GM23338 (cell line): ENCODE data around the gene CAMLG. TPM values are rescaled to one million over a fixed set of nuclear protein-coding genes. Genes with fewer than 3 reads are reported as not detected.

Experiments used
- ATAC-seq: fragments of 200-7000 bp; cut with Tn5 transposase; 3 replicates; pipeline ENCODE4 v1.9.1; 2020
- DNase-seq: peaks from one replicate; pipeline ENCODE4 v3.0.0-alpha.2; 2015; ENCODE audit warnings: low spot score
- H2AFZ ChIP-seq: fragments of 200-600 bp; sonication (generic); 2 replicates; pipeline ENCODE4 v1.8.0; 2016; ENCODE audit warnings: antibody characterized with exemption, mild to moderate bottlenecking, moderate library complexity
- H3F3A ChIP-seq: fragments of 200-600 bp; sonication (generic); replicated peaks from 2 replicates; pipeline ENCODE4 v1.8.0; 2017; ENCODE audit warnings: antibody characterized with exemption, mixed run types, low read depth
- H3K27ac ChIP-seq: fragments of 200-600 bp; sonication (generic); 2 replicates; pipeline ENCODE4 v1.6.1; 2016; ENCODE audit warnings: low read depth
- H3K27me3 ChIP-seq: fragments of 200-600 bp; sonication (generic); 2 replicates; pipeline ENCODE4 v1.8.0; 2016; ENCODE audit warnings: mild to moderate bottlenecking, mixed run types, moderate library complexity; ENCODE audit not compliant: insufficient read depth
- H3K36me3 ChIP-seq: fragments of 200-600 bp; sonication (generic); 2 replicates; pipeline ENCODE4 v1.8.0; 2016; ENCODE audit warnings: mild to moderate bottlenecking; ENCODE audit not compliant: insufficient read depth
- H3K4me1 ChIP-seq: fragments of 200-600 bp; sonication (generic); 2 replicates; pipeline ENCODE4 v1.8.0; 2016; ENCODE audit warnings: mild to moderate bottlenecking, moderate library complexity; ENCODE audit not compliant: insufficient read depth
- H3K4me2 ChIP-seq: fragments of 200-600 bp; sonication (generic); 2 replicates; pipeline ENCODE4 v1.7.1; 2017; ENCODE audit warnings: mixed run types
- H3K4me3 ChIP-seq: fragments of 200-600 bp; sonication (generic); 2 replicates; pipeline ENCODE4 v1.6.1; 2016; ENCODE audit warnings: mixed run types
- H3K79me2 ChIP-seq: fragments of 200-600 bp; sonication (generic); replicated peaks from 2 replicates; pipeline ENCODE4 v1.8.0; 2017; ENCODE audit warnings: mild to moderate bottlenecking; ENCODE audit not compliant: insufficient read depth
- H3K9me2 ChIP-seq: fragments of 200-600 bp; sonication (generic); 2 replicates; pipeline ENCODE4 v1.8.0; 2017; ENCODE audit not compliant: insufficient read depth
- H4K20me1 ChIP-seq: fragments of 200-600 bp; sonication (generic); replicated peaks from 2 replicates; pipeline ENCODE4 v1.8.0; 2017; ENCODE audit warnings: mild to moderate bottlenecking; ENCODE audit not compliant: insufficient read depth
- H3K27ac Mint-ChIP-seq: 2 replicates; pipeline ENCODE4 v1.8.0; 2020; ENCODE audit warnings: inconsistent platforms, mild to moderate bottlenecking, moderate library complexity, mixed read lengths
- H3K27me3 Mint-ChIP-seq: 3 replicates; pipeline ENCODE4 v1.8.0; 2022; ENCODE audit warnings: low read depth, mild to moderate bottlenecking, moderate library complexity, mixed read lengths, inconsistent platforms; ENCODE audit not compliant: insufficient read depth, poor library complexity
- H3K36me3 Mint-ChIP-seq: 3 replicates; pipeline ENCODE4 v1.8.0; 2021; ENCODE audit warnings: low read depth, mild to moderate bottlenecking, inconsistent platforms, moderate library complexity, mixed read lengths
- H3K4me1 Mint-ChIP-seq: 3 replicates; pipeline ENCODE4 v1.8.0; 2020; ENCODE audit warnings: mild to moderate bottlenecking, inconsistent platforms, mixed read lengths
- H3K4me3 Mint-ChIP-seq: 3 replicates; pipeline ENCODE4 v1.8.0; 2021; ENCODE audit warnings: moderate library complexity, mild to moderate bottlenecking, inconsistent platforms, mixed read lengths
- H3K9me3 Mint-ChIP-seq: 3 replicates; pipeline ENCODE4 v1.8.0; 2020; ENCODE audit warnings: moderate library complexity, mild to moderate bottlenecking, inconsistent platforms, mixed read lengths
- CREB1 ChIP-seq: fragments of 250-450 bp; sonication (Bioruptor Pico); IDR thresholded peaks from 2 replicates; pipeline ENCODE4 v1.5.0; 2020; ENCODE audit warnings: low read depth, mild to moderate bottlenecking, moderate library complexity
- CTCF ChIP-seq, 2 experiments: fragments of 200-600 bp in 1 of 2; sonication (generic) in 1 of 2; conservative IDR thresholded peaks; 2 replicates each; pipeline versions ENCODE4 v1.5.1 to v1.6.1; 2016 to 2017; ENCODE audit warnings: antibody characterized with exemption in 2 of 2, low read depth in 2 of 2, mild to moderate bottlenecking in 2 of 2, moderate library complexity in 1 of 2
- EZH2 ChIP-seq: fragments of 200-600 bp; sonication (generic); IDR thresholded peaks from one replicate; pipeline ENCODE4 v1.8.0; 2017; ENCODE audit warnings: antibody characterized with exemption, mild to moderate bottlenecking, low read depth; ENCODE audit not compliant: unreplicated experiment
- JUNB ChIP-seq: IDR thresholded peaks from one replicate; pipeline ENCODE4 v1.6.1; 2016; ENCODE audit warnings: antibody characterized with exemption; ENCODE audit not compliant: unreplicated experiment
- POLR2AphosphoS5 ChIP-seq: IDR thresholded peaks from 2 replicates; pipeline ENCODE4 v1.6.1; 2016; ENCODE audit warnings: antibody characterized with exemption, low read depth
- REST ChIP-seq: IDR thresholded peaks from one replicate; pipeline ENCODE4 v1.6.1; 2018; ENCODE audit warnings: antibody characterized with exemption; ENCODE audit not compliant: unreplicated experiment
- STAT1 ChIP-seq: IDR thresholded peaks from one replicate; pipeline ENCODE4 v1.6.1; 2016; ENCODE audit warnings: antibody characterized with exemption; ENCODE audit not compliant: unreplicated experiment
- ZNF114 ChIP-seq: fragments of 250-450 bp; sonication (Bioruptor Pico); IDR thresholded peaks from 2 replicates; pipeline ENCODE4 v1.5.0; 2020; ENCODE audit warnings: mild to moderate bottlenecking, moderate library complexity
- polyA plus RNA-seq: library from polyadenylated mRNA; unstranded; fragments of >200 nt; fragmentation: Nextera tagmentation; extraction: Ambion mirVana; gene quantifications from 2 replicates; pipeline ENCODE4 v1.2.1, GENCODE V29; 2016
- total RNA-seq: library from RNA; depleted of rRNA; stranded (reverse); fragments of >200 nt; shearing (Covaris generic); gene quantifications from 2 replicates; pipeline ENCODE4 v1.2.3, GENCODE V29; 2014
- TF ChIP-seq, protein P1 (sequence below): IDR thresholded peaks from 2 replicates; pipeline ENCODE4 v1.6.1; 2016; ENCODE audit warnings: antibody characterized with exemption

Gene CAMLG
- total and polyA plus RNA-seq, 2 experiments from 2014 or later = 34.4 to 75.0 TPM

- H3K4me2 ChIP-seq = no peak overlapping the region
- Mint-ChIP-seq H3K9me3 (no peaks in the 10 kb centered on the region), H3K4me1 (peaks cover 12% of the 10 kb centered on the region; the same call in 2 of the 3 replicates)
Measured at GRCh38 chr5:134742134-134742533, 3.8 kb downstream of the CAMLG start.

More at GRCh38 chr5:134742134-134742533, 3.8 kb downstream of the CAMLG start:
- H3F3A ChIP-seq = no peaks in the 10 kb centered on the region
- no peak for TF ChIP-seq POLR2AphosphoS5
- TF ChIP-seq CREB1 (CRISPR knock-in tag) = no peak
- TF ChIP-seq ZNF114 = no peak
- TF ChIP-seq CTCF (conservative IDR thresholded peaks at IDR 0.05; ENCODE audit: low read depth in 2 of 2) = no peak
- no peak for TF ChIP-seq STAT1
- TF ChIP-seq REST = no peak
- TF ChIP-seq EZH2 = no peak
- TF ChIP-seq, protein P1, sequence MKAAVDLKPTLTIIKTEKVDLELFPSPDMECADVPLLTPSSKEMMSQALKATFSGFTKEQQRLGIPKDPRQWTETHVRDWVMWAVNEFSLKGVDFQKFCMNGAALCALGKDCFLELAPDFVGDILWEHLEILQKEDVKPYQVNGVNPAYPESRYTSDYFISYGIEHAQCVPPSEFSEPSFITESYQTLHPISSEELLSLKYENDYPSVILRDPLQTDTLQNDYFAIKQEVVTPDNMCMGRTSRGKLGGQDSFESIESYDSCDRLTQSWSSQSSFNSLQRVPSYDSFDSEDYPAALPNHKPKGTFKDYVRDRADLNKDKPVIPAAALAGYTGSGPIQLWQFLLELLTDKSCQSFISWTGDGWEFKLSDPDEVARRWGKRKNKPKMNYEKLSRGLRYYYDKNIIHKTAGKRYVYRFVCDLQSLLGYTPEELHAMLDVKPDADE = no peak
- TF ChIP-seq JUNB = no peak
- peaks cover 15% of the 10 kb centered on the region; the same call in 1 of the 2 replicates for H3K36me3 ChIP-seq
- no peak overlapping the region for H2AFZ ChIP-seq
- peaks cover 46% of the 10 kb centered on the region for H3K79me2 ChIP-seq
- peaks cover 3% of the 10 kb centered on the region; the same call in 1 of the 2 replicates for H3K4me1 ChIP-seq
- H3K36me3 Mint-ChIP-seq = peaks cover 19% of the 10 kb centered on the region; the same call in 2 of the 3 replicates
- no peak overlapping the region for H3K27ac Mint-ChIP-seq
- no peaks in the 10 kb centered on the region for H3K27me3 ChIP-seq
- no peak overlapping the region for H3K4me3 Mint-ChIP-seq
- H3K27ac ChIP-seq = no peak overlapping the region
- peaks cover 8% of the 10 kb centered on the region; the same call in 1 of the 2 replicates for H4K20me1 ChIP-seq
- no peak for ATAC-seq
- no peak for DNase-seq
- H3K9me2 ChIP-seq = no peaks in the 10 kb centered on the region
- H3K4me3 ChIP-seq = no peak overlapping the region
- H3K27me3 Mint-ChIP-seq = peaks cover 2% of the 10 kb centered on the region
